Hepatocyte (in vitro differentiated cells): ENCODE measurements around the gene KDELR1. TPM values are rescaled to one million over a fixed set of nuclear protein-coding genes. Genes with fewer than 3 reads are reported as not detected.
"Not testable (repeated sequence)": the region's sequence is repeated elsewhere in the genome, so short reads cannot be mapped to it uniquely, and the experiment has no call there.

Experiments used
- DNase-seq: peaks from one replicate; pipeline ENCODE4 v3.0.0-alpha.2; 2016; ENCODE audit warnings: low spot score
- H2AFZ ChIP-seq: fragments of 200-600 bp; sonication (generic); 2 replicates; pipeline ENCODE4 v1.6.0; 2016; ENCODE audit warnings: antibody characterized with exemption, mild to moderate bottlenecking
- H3K27ac ChIP-seq: fragments of 200-600 bp; sonication (generic); 2 replicates; pipeline ENCODE4 v1.5.1; 2016; ENCODE audit warnings: mild to moderate bottlenecking
- H3K27me3 ChIP-seq: fragments of 200-600 bp; sonication (generic); 2 replicates; pipeline ENCODE4 v1.6.1; 2016
- H3K36me3 ChIP-seq: fragments of 200-600 bp; sonication (generic); replicated peaks from 2 replicates; pipeline ENCODE4 v1.5.1; 2016; ENCODE audit warnings: low read depth; ENCODE audit not compliant: insufficient read depth
- H3K4me1 ChIP-seq: fragments of 200-600 bp; sonication (generic); 2 replicates; pipeline ENCODE4 v1.5.1; 2016; ENCODE audit warnings: mild to moderate bottlenecking, moderate library complexity; ENCODE audit not compliant: insufficient read depth
- H3K4me2 ChIP-seq: fragments of 200-600 bp; sonication (generic); 2 replicates; pipeline ENCODE4 v1.6.0; 2016
- H3K4me3 ChIP-seq: fragments of 200-600 bp; sonication (generic); 2 replicates; pipeline ENCODE4 v1.5.1; 2016; ENCODE audit warnings: mild to moderate bottlenecking
- H3K79me2 ChIP-seq: fragments of 200-600 bp; sonication (generic); 2 replicates; pipeline ENCODE4 v1.6.0; 2017; ENCODE audit warnings: mild to moderate bottlenecking
- H3K9me2 ChIP-seq: fragments of 200-600 bp; sonication (generic); replicated peaks from 2 replicates; pipeline ENCODE4 v1.6.0; 2017; ENCODE audit warnings: mild to moderate bottlenecking; ENCODE audit not compliant: insufficient read depth
- H3K9me3 ChIP-seq: fragments of 200-600 bp; sonication (generic); 2 replicates; pipeline ENCODE4 v1.5.1; 2016; ENCODE audit warnings: low read depth, mild to moderate bottlenecking
- H4K20me1 ChIP-seq: fragments of 200-600 bp; sonication (generic); 2 replicates; pipeline ENCODE4 v1.6.0; 2016; ENCODE audit warnings: mild to moderate bottlenecking; ENCODE audit not compliant: insufficient read depth, poor library complexity, severe bottlenecking
- EZH2 ChIP-seq: fragments of 200-600 bp; sonication (generic); IDR thresholded peaks from 2 replicates; pipeline ENCODE4 v1.6.1; 2016; ENCODE audit warnings: antibody characterized with exemption, mild to moderate bottlenecking, borderline replicate concordance
- EZH2phosphoT487 ChIP-seq: fragments of 200-600 bp; sonication (generic); IDR thresholded peaks from one replicate; pipeline ENCODE4 v1.6.1; 2018; ENCODE audit warnings: antibody characterized with exemption, mild to moderate bottlenecking, low read depth, moderate library complexity; ENCODE audit not compliant: unreplicated experiment, severe bottlenecking
- WGBS: methylation state at CpG from one replicate; pipeline ENCODE4 v1.1.6; 2016; ENCODE audit warnings: low lambda C conversion rate; ENCODE audit errors: missing lambda C conversion rate; 5-methylcytosine and 5-hydroxymethylcytosine counted together
- polyA plus RNA-seq: library from polyadenylated mRNA; unstranded; fragments of >200 nt; fragmentation: Nextera tagmentation; extraction: Ambion mirVana; gene quantifications from 2 replicates; pipeline ENCODE4 v1.2.1, GENCODE V29; 2016
- total RNA-seq: library from RNA; depleted of rRNA; stranded (reverse); fragments of >200 nt; gene quantifications from 2 replicates; pipeline ENCODE4 v1.2.3, GENCODE V29; 2014
- TF ChIP-seq, protein P1 (sequence below): fragments of 200-600 bp; sonication (generic); IDR thresholded peaks from 2 replicates; pipeline ENCODE4 v1.5.1; 2016; ENCODE audit warnings: antibody characterized with exemption, mild to moderate bottlenecking; ENCODE audit not compliant: poor library complexity

The KDELR1 gene
- total and polyA plus RNA-seq, 2 experiments from 2014 or later, result 179 to 288 TPM

DNA sequence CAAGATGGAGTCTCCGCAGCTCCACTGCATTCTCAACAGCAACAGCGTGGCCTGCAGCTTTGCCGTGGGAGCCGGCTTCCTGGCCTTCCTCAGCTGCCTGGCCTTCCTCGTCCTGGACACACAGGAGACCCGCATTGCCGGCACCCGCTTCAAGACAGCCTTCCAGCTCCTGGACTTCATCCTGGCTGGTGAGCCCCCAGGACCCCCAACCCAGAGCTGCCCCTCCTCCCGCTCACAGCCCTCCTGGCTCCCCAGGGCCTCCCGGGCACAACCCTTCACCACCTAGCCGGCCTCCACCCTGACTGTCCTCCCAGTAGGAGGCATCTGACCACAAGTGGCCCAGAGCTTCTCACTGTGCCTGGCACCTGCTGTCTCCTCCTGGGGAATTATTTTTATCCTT, 17.8 kb downstream of the KDELR1 start:
- no peaks in the 10 kb centered on the region for H3K79me2 ChIP-seq
- TF ChIP-seq EZH2, result no peak
- TF ChIP-seq EZH2phosphoT487, result no peak
- TF ChIP-seq, protein P1, sequence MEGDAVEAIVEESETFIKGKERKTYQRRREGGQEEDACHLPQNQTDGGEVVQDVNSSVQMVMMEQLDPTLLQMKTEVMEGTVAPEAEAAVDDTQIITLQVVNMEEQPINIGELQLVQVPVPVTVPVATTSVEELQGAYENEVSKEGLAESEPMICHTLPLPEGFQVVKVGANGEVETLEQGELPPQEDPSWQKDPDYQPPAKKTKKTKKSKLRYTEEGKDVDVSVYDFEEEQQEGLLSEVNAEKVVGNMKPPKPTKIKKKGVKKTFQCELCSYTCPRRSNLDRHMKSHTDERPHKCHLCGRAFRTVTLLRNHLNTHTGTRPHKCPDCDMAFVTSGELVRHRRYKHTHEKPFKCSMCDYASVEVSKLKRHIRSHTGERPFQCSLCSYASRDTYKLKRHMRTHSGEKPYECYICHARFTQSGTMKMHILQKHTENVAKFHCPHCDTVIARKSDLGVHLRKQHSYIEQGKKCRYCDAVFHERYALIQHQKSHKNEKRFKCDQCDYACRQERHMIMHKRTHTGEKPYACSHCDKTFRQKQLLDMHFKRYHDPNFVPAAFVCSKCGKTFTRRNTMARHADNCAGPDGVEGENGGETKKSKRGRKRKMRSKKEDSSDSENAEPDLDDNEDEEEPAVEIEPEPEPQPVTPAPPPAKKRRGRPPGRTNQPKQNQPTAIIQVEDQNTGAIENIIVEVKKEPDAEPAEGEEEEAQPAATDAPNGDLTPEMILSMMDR, result no peak
- no peaks in the 10 kb centered on the region for H3K27me3 ChIP-seq
- DNase-seq, result no peak
- WGBS, result 92% methylated on average over 10 of the region's 11 CpGs
- H2AFZ ChIP-seq, result no peak overlapping the region
- no peaks in the 10 kb centered on the region for H4K20me1 ChIP-seq
- no peak overlapping the region for H3K27ac ChIP-seq
- H3K9me3 ChIP-seq, result no peaks in the 10 kb centered on the region
- H3K4me1 ChIP-seq, result peaks cover 10% of the 10 kb centered on the region
- no peak overlapping the region for H3K4me2 ChIP-seq
- H3K36me3 ChIP-seq, result no peaks in the 10 kb centered on the region
- H3K4me3 ChIP-seq, result no peak overlapping the region
- H3K9me2 ChIP-seq, result no peaks in the 10 kb centered on the region

DNA sequence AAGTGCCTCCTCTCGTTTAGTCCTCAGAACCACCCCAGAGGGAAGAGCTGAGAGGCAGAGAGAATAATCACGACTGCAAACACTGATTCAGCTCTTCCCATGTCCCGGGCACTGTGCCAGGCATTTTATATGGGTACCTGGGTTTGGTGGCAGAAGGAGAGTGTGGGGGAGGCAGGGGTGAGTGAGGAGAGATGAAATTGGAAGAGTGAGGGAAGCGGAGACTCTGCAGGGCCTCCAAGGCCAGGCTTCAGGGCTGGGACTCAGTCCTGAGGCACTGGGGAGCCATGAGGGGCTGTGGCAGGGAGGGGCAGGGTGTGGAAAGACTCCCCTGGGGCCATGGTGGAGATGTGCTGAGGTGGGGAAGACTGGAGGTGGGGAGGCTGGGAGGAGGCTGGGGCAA, 18.4 kb downstream of the KDELR1 start:
- Histone ChIP-seq H3K4me2 (no peak overlapping the region), H3K27ac (peak overlapping the region; percentile 20), H3K79me2 (no peaks in the 10 kb centered on the region), H4K20me1 (no peaks in the 10 kb centered on the region), H3K9me2 (no peaks in the 10 kb centered on the region), H3K4me3 (no peak overlapping the region), H3K27me3 (no peaks in the 10 kb centered on the region), H3K9me3 (no peaks in the 10 kb centered on the region), H3K4me1 (peaks cover 10% of the 10 kb centered on the region), H3K36me3 (no peaks in the 10 kb centered on the region), H2AFZ (no peak overlapping the region)
- TF ChIP-seq EZH2phosphoT487, result no peak
- TF ChIP-seq, protein P1, result no peak
- TF ChIP-seq EZH2, result no peak
- 67% methylated on average over 4 of the region's 4 CpGs for WGBS
- DNase-seq, result no peak

DNA sequence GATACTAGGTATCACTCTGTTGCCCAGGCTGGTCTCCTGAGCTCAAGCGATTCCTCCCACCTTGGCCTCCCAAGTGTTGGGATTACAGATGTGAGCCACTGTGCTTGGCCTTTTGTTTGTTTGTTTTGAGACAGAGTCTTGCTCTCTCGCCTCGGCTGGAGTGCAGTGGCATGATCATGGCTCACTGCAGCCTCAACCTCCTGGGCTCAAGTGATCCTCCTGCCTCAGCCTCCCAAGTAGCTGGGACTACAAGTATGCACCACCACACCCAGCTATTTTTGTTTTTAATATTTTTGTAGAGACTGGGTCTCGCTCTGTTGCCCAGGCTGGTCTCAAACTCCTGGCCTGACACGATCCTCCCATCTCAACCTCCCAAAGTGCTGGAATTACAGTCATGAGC, 19.6 kb downstream of the KDELR1 start:
- H3K4me2 ChIP-seq, H3K4me1 ChIP-seq, H3K36me3 ChIP-seq, H3K79me2 ChIP-seq, H4K20me1 ChIP-seq, H3K27ac ChIP-seq, H3K27me3 ChIP-seq, H2AFZ ChIP-seq, H3K4me3 ChIP-seq, DNase-seq, H3K9me3 ChIP-seq, H3K9me2 ChIP-seq: not testable (repeated sequence)
- WGBS, result 93% methylated on average over 5 of the region's 5 CpGs

DNA sequence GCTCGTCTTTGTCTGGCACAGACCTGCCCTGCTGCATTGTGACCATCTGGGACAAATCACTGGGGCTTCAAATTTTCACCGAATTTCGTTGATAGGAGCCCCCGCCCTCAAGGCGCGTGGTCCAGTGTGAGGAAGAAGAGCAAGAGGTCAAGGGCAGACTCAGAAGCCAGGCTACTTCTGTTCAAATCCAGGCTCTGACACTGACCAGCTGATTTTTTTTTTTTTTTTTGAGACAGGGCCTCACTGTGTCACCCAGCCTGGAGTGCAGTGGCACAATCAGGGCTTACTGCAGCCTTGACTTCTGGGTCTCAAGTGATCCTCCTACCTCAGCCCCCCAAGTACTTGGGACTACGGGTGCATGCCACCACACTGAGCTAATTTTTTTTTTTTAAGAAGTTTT, 20.0 kb downstream of the KDELR1 start:
- H3K9me2 ChIP-seq, result no peaks in the 10 kb centered on the region
- no peaks in the 10 kb centered on the region for H3K27me3 ChIP-seq
- H3K36me3 ChIP-seq, result no peaks in the 10 kb centered on the region
- no peak overlapping the region for H2AFZ ChIP-seq
- no peak overlapping the region for H3K4me2 ChIP-seq
- H3K4me3 ChIP-seq, result no peak overlapping the region
- H3K27ac ChIP-seq, result no peak overlapping the region
- no peak for DNase-seq
- no peaks in the 10 kb centered on the region for H3K9me3 ChIP-seq
- H3K4me1 ChIP-seq, result peaks cover 10% of the 10 kb centered on the region
- H3K79me2 ChIP-seq, result no peaks in the 10 kb centered on the region
- WGBS, result 56% methylated on average over 7 of the region's 7 CpGs
- TF ChIP-seq, protein P1, result no peak
- TF ChIP-seq EZH2 (no peak), EZH2phosphoT487 (no peak)
- H4K20me1 ChIP-seq, result no peaks in the 10 kb centered on the region
